OCI-LY7 (cell line): ENCODE results near the gene SLX4. TPM values are rescaled to one million over a fixed set of nuclear protein-coding genes. Genes with fewer than 3 reads are reported as not detected.

Experiments
- BruUV-seq: library from RNA; stranded (reverse); fragments of 400-500 nt; replicated peaks from 2 replicates; lab custom pipeline; 2021; lab: Mats Ljungman, UMichigan
- CTCF ChIA-PET: fragments of 300-600 bp; sonication (Branson Sonifier 250); formaldehyde crosslinking; loops from one replicate; lab custom pipeline; 2022; ENCODE audit warnings: antibody characterized with exemption; ENCODE audit not compliant: unreplicated experiment; lab: Charles Lee
- POLR2A ChIA-PET: fragments of 300-600 bp; sonication (Branson Sonifier 250); formaldehyde crosslinking; loops from one replicate; lab custom pipeline; 2022; ENCODE audit warnings: antibody characterized with exemption; lab: Charles Lee
- DNase-seq: peaks from one replicate; pipeline ENCODE4 v3.0.0-alpha.2; 2015; ENCODE audit warnings: low spot score
- H2AFZ ChIP-seq: fragments of 200-600 bp; sonication (generic), shearing (Covaris generic); 2 replicates; pipeline ENCODE4 v1.6.1; 2014; ENCODE audit warnings: mild to moderate bottlenecking, antibody characterized with exemption, low read length, moderate library complexity
- H3K27ac ChIP-seq: fragments of 200-600 bp; sonication (generic); 2 replicates; pipeline ENCODE4 v1.5.1; 2014; ENCODE audit warnings: mixed run types, low read depth, mild to moderate bottlenecking, moderate library complexity, low read length, inconsistent platforms; ENCODE audit not compliant: poor library complexity, severe bottlenecking
- H3K36me3 ChIP-seq: fragments of 200-600 bp; sonication (generic); 2 replicates; pipeline ENCODE4 v1.6.1; 2014; ENCODE audit warnings: mild to moderate bottlenecking, antibody characterized with exemption, low read length, moderate library complexity, mixed read lengths; ENCODE audit not compliant: insufficient read depth
- H3K4me1 ChIP-seq: fragments of 200-600 bp; sonication (generic); 2 replicates; pipeline ENCODE4 v1.5.1; 2014; ENCODE audit warnings: mild to moderate bottlenecking, low read length; ENCODE audit not compliant: insufficient read depth, poor library complexity, severe bottlenecking
- H3K4me2 ChIP-seq: fragments of 200-600 bp; sonication (generic); 2 replicates; pipeline ENCODE4 v1.6.1; 2014; ENCODE audit warnings: mild to moderate bottlenecking, low read length
- H3K4me3 ChIP-seq: fragments of 200-600 bp; sonication (generic); 2 replicates; pipeline ENCODE4 v1.5.1; 2014; ENCODE audit warnings: mild to moderate bottlenecking, low read depth, low read length; ENCODE audit not compliant: poor library complexity, severe bottlenecking
- H3K79me2 ChIP-seq: fragments of 200-600 bp; sonication (generic); 2 replicates; pipeline ENCODE4 v1.6.1; 2016; ENCODE audit warnings: low read depth, mild to moderate bottlenecking, low read length, moderate library complexity, mixed read lengths; ENCODE audit not compliant: insufficient read depth
- H3K9me2 ChIP-seq: fragments of 200-600 bp; sonication (generic); 2 replicates; pipeline ENCODE4 v1.6.1; 2016; ENCODE audit warnings: mild to moderate bottlenecking, low read length, mixed read lengths; ENCODE audit not compliant: insufficient read depth
- H3K9me3 ChIP-seq: fragments of 200-600 bp; sonication (generic); 2 replicates; pipeline ENCODE4 v1.6.1; 2014; ENCODE audit warnings: mild to moderate bottlenecking, mixed run types, low read length, mixed read lengths
- H4K20me1 ChIP-seq: fragments of 200-600 bp; sonication (generic); 2 replicates; pipeline ENCODE4 v1.6.1; 2014; ENCODE audit warnings: mild to moderate bottlenecking, antibody characterized with exemption, low read length, moderate library complexity, mixed read lengths; ENCODE audit not compliant: insufficient read depth
- EZH2phosphoT487 ChIP-seq: fragments of 200-600 bp; sonication (generic); IDR thresholded peaks from 2 replicates; pipeline ENCODE4 v1.6.1; 2018; ENCODE audit warnings: low read depth, borderline replicate concordance, mild to moderate bottlenecking, mixed run types, antibody characterized with exemption, low read length, moderate library complexity, mixed read lengths
- intact Hi-C: fragments of 100-400 bp; cut with micrococcal nuclease; formaldehyde crosslinking; loops from one replicate; pipeline ENCODE4 v1.10.0; 2022; ENCODE audit not compliant: unreplicated experiment
- total RNA-seq, 2 experiments: library from RNA; depleted of rRNA in 1 of 2; stranded (reverse); fragments of >200 nt in 1 of 2; shearing (Covaris generic) in 1 of 2; gene quantifications; 2 replicates each; pipeline ENCODE4 v1.2.3, GENCODE V29; 2014 to 2022
- TF ChIP-seq, protein P1 (sequence below): fragments of 200-600 bp; sonication (generic); conservative IDR thresholded peaks from 2 replicates; pipeline ENCODE4 v1.5.1; 2014; ENCODE audit warnings: mild to moderate bottlenecking, antibody characterized with exemption, low read length, moderate library complexity, mixed read lengths

Gene SLX4
- total RNA-seq, 2 experiments from 2014 or later = 13.2 to 35.7 TPM

- Histone ChIP-seq H3K4me1 (peaks cover 40% of the 10 kb centered on the region), H3K79me2 (peaks cover 21% of the 10 kb centered on the region; the same call in 1 of the 2 replicates), H4K20me1 (no peaks in the 10 kb centered on the region), H3K27ac (peak overlapping the region; percentile 95), H2AFZ (no peak overlapping the region), H3K4me3 (no peak overlapping the region), H3K4me2 (peak overlapping the region; percentile 71), H3K9me2 (no peaks in the 10 kb centered on the region), H3K36me3 (peaks cover 68% of the 10 kb centered on the region), H3K9me3 (no peaks in the 10 kb centered on the region)
- ChIA-PET POLR2A (no interaction called here), CTCF (no interaction called here)
- no peak for TF ChIP-seq EZH2phosphoT487
- TF ChIP-seq, protein P1, sequence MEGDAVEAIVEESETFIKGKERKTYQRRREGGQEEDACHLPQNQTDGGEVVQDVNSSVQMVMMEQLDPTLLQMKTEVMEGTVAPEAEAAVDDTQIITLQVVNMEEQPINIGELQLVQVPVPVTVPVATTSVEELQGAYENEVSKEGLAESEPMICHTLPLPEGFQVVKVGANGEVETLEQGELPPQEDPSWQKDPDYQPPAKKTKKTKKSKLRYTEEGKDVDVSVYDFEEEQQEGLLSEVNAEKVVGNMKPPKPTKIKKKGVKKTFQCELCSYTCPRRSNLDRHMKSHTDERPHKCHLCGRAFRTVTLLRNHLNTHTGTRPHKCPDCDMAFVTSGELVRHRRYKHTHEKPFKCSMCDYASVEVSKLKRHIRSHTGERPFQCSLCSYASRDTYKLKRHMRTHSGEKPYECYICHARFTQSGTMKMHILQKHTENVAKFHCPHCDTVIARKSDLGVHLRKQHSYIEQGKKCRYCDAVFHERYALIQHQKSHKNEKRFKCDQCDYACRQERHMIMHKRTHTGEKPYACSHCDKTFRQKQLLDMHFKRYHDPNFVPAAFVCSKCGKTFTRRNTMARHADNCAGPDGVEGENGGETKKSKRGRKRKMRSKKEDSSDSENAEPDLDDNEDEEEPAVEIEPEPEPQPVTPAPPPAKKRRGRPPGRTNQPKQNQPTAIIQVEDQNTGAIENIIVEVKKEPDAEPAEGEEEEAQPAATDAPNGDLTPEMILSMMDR = no peak
- DNase-seq = no peak
- no TSS peak for BruUV-seq
- intact Hi-C loops = loop anchor here (5.0 kb wide), 1 partner anchor 62 kb away; no protein-coding TSS in a partner anchor
Observed at GRCh38 chr16:3589001-3589400, 22.4 kb downstream of the SLX4 start.

- CTCF ChIA-PET = no interaction called here
- POLR2A ChIA-PET = interaction anchor here (1.0 to 1.7 kb wide), 3 partner anchors 20 to 39 kb away, joined by 4 to 10 read pairs (median 5); no protein-coding TSS in a partner anchor
- no peak for TF ChIP-seq EZH2phosphoT487
- TF ChIP-seq, protein P1 = no peak
- no TSS peak for BruUV-seq
- DNase-seq = peak; percentile 94
- peaks cover 21% of the 10 kb centered on the region; the same call in 1 of the 2 replicates for H3K79me2 ChIP-seq
- H2AFZ ChIP-seq = no peak overlapping the region
- no peaks in the 10 kb centered on the region for H3K9me2 ChIP-seq
- H4K20me1 ChIP-seq = no peaks in the 10 kb centered on the region
- peak overlapping the region; percentile 95 for H3K27ac ChIP-seq
- peaks cover 40% of the 10 kb centered on the region for H3K4me1 ChIP-seq
- intact Hi-C loops = loop anchor here (1.0 to 5.0 kb wide), 4 partner anchors 8 to 60 kb away; partner anchors contain the start of gene SLX4
- H3K36me3 ChIP-seq = peaks cover 78% of the 10 kb centered on the region
- H3K4me2 ChIP-seq = peak overlapping the region; percentile 71
- no peaks in the 10 kb centered on the region for H3K9me3 ChIP-seq
- H3K4me3 ChIP-seq = peak overlapping the region; percentile 46
Observed at GRCh38 chr16:3587547-3588110, 23.8 kb downstream of the SLX4 start.

DNA sequence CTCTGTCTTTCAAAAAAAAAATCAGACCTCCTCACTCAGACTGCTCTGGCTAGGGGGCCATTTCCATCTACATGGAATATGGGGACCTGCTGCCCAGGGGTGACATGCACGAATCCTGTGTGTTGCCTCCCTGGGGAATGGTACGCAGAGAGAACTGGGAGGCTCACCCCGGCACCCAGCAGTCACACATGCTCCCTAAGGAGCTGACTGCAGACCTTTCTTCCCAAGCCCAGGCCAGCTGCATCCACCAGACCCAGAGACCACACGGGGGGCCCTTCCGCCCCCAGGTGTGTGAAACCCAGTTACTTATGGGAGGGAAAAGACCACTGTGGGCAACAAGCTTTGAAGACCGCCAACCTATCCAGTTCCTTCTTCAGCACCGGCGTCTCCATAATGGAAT lies 27.0 kb downstream of the SLX4 start:
- no peak overlapping the region for H3K4me3 ChIP-seq
- no peak overlapping the region for H2AFZ ChIP-seq
- no peaks in the 10 kb centered on the region for H4K20me1 ChIP-seq
- H3K9me2 ChIP-seq = no peaks in the 10 kb centered on the region
- peaks cover 63% of the 10 kb centered on the region for H3K36me3 ChIP-seq
- BruUV-seq = no TSS peak
- POLR2A ChIA-PET = interaction anchor here (0.6 kb wide), 1 partner anchor 11 kb away, joined by 3 read pairs; no protein-coding TSS in a partner anchor
- no peak for TF ChIP-seq EZH2phosphoT487
- TF ChIP-seq, protein P1 = no peak
- no peaks in the 10 kb centered on the region for H3K9me3 ChIP-seq
- H3K27ac ChIP-seq = no peak overlapping the region
- H3K79me2 ChIP-seq = peaks cover 21% of the 10 kb centered on the region; the same call in 1 of the 2 replicates
- peaks cover 63% of the 10 kb centered on the region for H3K4me1 ChIP-seq
- CTCF ChIA-PET = no interaction called here
- no peak for DNase-seq
- intact Hi-C loops = no loop called here
- H3K4me2 ChIP-seq = no peak overlapping the region
